ENCODE results near the gene TFE3.

TFE3 gene

DNA sequence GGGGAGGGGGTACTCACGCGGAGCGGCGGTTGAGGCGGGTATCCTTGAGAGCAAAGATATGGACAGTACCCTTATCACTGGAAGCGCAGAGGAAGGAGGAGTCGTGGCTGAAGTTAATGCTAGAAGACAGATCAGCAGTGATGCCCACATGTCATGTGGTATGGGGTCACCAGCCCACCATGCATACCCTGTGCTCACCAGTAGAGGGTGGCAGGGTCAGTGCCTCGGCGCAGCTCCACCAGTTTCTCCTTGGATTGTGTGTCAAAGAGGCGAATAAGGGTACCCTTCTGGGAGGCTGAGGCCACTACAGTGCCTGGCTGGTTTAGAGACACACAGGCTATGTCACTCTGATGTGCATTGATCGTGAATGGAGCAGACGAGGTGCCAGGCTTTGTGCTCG lies 32.2 kb upstream of the TFE3 start:
- TF ChIP-seq, protein P1, sequence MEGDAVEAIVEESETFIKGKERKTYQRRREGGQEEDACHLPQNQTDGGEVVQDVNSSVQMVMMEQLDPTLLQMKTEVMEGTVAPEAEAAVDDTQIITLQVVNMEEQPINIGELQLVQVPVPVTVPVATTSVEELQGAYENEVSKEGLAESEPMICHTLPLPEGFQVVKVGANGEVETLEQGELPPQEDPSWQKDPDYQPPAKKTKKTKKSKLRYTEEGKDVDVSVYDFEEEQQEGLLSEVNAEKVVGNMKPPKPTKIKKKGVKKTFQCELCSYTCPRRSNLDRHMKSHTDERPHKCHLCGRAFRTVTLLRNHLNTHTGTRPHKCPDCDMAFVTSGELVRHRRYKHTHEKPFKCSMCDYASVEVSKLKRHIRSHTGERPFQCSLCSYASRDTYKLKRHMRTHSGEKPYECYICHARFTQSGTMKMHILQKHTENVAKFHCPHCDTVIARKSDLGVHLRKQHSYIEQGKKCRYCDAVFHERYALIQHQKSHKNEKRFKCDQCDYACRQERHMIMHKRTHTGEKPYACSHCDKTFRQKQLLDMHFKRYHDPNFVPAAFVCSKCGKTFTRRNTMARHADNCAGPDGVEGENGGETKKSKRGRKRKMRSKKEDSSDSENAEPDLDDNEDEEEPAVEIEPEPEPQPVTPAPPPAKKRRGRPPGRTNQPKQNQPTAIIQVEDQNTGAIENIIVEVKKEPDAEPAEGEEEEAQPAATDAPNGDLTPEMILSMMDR (IDR thresholded peaks at IDR 0.05; ENCODE audit: low read length, missing control alignments) = no peak
- no peak for DNase-seq (ENCODE audit: low read depth)
- H3K4me3 ChIP-seq (replicated peaks; ENCODE audit: low read depth, low read length) = no peak overlapping the region

DNA sequence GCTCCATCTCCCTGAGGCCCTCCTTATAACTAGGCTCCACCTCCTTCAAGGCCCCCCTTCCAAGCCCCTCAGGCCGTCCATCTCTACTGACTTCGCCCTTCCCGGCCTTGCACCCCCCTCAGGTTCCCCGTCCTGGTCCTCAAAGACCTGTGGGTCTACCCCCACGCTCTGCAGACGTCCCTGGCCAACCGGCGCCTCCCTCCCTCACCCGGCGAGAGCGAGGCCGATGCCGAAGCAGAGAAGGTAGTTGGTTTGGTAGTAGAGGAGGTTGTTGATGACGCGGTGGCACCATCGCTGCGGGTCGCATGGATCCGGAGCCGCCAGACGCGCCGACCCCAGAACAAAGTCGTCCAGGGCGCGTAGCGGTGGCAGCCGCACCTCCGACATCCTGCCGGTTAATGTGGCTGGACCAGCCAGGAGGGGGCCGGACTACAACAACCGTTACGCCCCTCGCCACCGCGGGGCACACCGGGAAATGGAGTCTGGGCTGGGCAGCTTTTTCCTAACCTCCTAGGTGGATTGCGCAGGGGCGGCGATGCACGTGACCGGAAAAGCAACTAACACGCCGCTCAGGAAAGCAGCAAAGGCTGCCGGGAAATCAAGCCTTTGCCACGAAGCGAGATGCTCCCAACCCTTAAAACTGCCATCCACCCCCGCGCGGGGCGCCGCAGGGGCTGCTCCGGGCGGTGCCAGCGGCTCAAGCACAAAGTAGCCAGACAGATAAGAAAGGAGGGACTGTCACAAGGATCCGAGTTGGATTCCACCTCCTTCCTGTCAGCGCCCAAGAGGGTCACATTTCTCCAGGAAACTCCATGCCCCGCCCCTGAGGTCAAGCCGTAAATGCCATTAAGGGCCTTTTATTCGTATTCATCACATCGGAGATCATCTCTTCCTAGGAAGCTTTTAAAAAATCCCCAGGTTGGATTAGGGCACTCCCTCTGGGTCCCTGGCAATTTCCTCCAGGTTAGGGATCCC lies 30.7 kb upstream of the TFE3 start, which contains the start of gene PRAF2:
Gene PRAF2, minus strand, starts transcription at position 402 of the 975 bp plus-strand sequence. Its CDS starts 15 bp downstream, at position 387.
- peak within 1 kb of the TSS; percentile 73 for H3K4me3 ChIP-seq (replicated peaks; ENCODE audit: low read depth, low read length)
- TF ChIP-seq, protein P1 (IDR thresholded peaks at IDR 0.05; ENCODE audit: low read length, missing control alignments) = no peak
- DNase-seq (ENCODE audit: low read depth) = peak; percentile 91

DNA sequence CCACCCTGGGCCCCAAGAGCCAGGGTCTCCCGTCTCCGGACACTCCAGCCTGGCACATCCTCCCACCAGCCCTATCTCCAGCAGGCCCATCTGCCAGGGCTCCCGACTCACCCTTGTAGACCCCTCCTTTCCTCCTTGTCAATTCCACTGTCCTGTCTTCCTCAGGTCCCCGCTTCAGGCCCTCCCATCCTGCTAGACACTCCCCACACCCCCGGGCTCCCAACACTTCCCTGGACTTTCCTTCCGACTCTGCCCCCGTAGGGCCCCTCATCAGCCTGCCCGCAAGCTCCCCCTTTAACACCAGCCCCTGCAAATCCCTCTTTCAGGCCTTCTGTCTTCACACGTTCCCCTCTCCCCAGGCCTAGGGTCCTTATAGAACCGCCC lies 29.5 kb upstream of the TFE3 start:
- no peak for DNase-seq (ENCODE audit: low read depth)
- peak overlapping the region; percentile 73 for H3K4me3 ChIP-seq (replicated peaks; ENCODE audit: low read depth, low read length)
- TF ChIP-seq, protein P1 (IDR thresholded peaks at IDR 0.05; ENCODE audit: low read length, missing control alignments) = no peak

DNA sequence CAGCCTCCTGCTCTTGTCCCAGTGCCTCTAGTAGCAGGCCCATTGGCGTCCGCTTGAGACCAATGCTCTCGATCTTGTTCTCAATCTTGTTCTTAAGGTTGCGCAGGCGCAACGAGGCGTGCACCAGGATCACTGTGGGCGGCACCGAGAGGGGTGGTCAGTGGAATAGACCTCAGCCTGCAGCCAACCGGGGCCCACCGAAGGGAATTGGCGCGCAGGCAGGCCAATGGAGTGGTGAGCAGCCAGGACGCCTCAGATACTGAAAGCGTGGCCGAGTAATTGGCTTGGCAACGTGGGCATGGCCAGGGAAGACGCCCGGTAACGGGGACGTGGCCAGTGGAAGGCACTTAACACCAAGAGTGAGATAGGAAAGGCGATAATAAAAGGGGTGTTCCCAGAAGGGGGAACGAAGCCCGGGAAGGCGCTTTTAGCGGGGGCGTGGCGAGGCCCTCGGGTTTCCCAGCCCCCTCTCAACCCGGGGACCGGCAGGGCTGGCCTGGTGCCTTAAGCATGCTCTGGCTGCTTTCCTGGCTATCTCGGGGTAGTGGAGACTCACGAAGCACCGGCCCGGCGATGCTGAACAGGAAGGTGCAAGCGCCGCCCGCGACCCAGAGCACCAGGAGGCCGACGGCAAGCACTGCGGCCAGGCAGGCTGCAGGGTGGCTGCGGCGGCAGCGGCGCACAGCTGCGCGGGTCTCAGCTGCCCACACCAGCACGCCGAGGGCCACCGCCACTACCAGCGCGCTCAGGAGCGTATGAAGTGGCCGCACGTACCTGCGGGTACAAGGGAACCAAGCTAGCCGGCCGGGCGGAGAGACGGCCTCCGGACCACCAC lies 28.9 kb upstream of the TFE3 start:
- peak overlapping the region; percentile 73 for H3K4me3 ChIP-seq (replicated peaks; ENCODE audit: low read depth, low read length)
- DNase-seq (ENCODE audit: low read depth) = peak; percentile 73
- TF ChIP-seq, protein P1 (IDR thresholded peaks at IDR 0.05; ENCODE audit: low read length, missing control alignments) = no peak

DNA sequence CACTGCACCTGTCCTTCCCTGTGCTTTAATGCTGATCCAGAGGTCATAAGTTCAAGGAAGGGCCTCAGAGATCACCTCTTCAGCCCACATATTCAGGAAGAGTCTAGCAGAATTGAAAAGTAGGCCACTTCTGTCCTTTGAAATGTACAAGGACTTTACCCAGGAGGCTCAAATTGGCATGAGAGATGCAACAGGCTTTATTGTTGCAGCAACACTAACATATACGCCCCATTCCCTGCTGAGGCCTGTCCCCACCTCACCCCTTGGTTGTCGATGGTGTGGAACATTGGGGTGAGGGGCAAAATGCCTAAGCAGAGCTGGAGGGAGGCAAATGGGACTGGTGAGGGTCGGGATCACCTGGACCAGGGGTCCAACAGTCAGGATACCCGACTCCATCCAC lies 27.8 kb upstream of the TFE3 start:
- H3K4me3 ChIP-seq (replicated peaks; ENCODE audit: low read depth, low read length) = no peak overlapping the region
- TF ChIP-seq, protein P1 (IDR thresholded peaks at IDR 0.05; ENCODE audit: low read length, missing control alignments) = no peak
- no peak for DNase-seq (ENCODE audit: low read depth)

DNA sequence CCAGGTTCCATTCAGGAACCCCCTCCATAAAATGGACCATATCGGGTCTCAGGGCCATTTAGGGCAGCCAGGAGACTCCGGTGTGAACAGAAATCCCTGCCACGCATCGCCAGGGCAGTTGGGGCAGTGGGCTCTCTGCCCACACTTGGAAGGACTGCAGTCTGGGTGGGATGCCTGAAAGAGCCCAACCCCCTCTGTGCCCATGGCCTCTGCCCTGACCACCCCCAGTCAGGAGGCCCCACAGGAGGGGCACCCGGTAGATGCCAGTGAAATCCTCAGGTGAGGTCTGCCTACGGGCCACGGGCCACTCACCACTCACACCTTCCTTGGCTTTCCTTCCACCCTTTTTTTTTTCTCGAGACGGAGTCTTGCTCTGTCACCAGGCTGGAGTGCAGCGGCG lies 25.9 kb upstream of the TFE3 start:
- DNase-seq (ENCODE audit: low read depth) = no peak
- TF ChIP-seq, protein P1 (IDR thresholded peaks at IDR 0.05; ENCODE audit: low read length, missing control alignments) = no peak
- H3K4me3 ChIP-seq (replicated peaks; ENCODE audit: low read depth, low read length) = no peak overlapping the region

Data from fibroblast of pulmonary artery (primary cell).